A549 (cell line): Measurements from ENCODE around the gene DBNDD2. TPM values are rescaled to one million over a fixed set of nuclear protein-coding genes. Genes with fewer than 3 reads are reported as not detected.

ENCODE experiments used
- ATAC-seq, 2 experiments: fragments of 200-7000 bp in 1 of 2; fragments of >200 bp in 1 of 2; cut with Nextera tagmentation in 1 of 2; cut with Tn5 transposase in 1 of 2; 3 replicates each; pipeline versions ENCODE4 v1.8.0 to v1.9.1; 2018 to 2020; ENCODE audit warnings: mild to moderate bottlenecking in 1 of 2, moderate library complexity in 1 of 2
- CTCF ChIA-PET: fragments of 300-600 bp; sonication (Branson Sonifier 250); formaldehyde crosslinking; extraction: SDS; loops from one replicate; lab custom pipeline; 2021; ENCODE audit warnings: antibody characterized with exemption, inconsistent platforms; lab: Yijun Ruan, JAX
- POLR2A ChIA-PET: fragments of 350-600 bp; formaldehyde crosslinking; extraction: SDS; loops from one replicate; lab custom pipeline; 2021; ENCODE audit warnings: antibody characterized with exemption, inconsistent platforms; lab: Yijun Ruan, JAX
- DNase-seq, 2 experiments: peaks; one replicate each; pipeline versions ENCODE4 v3.0.0 to v3.0.0-alpha.2; 2011 to 2016; ENCODE audit warnings: low read depth in 1 of 2, low spot score in 1 of 2
- FAIRE-seq: peaks from 2 replicates; lab custom pipeline; 2011; peaks lifted over from hg19 to GRCh38; lab: Jason Lieb, UNC
- H3K27ac ChIP-seq, 2 experiments: fragments of >200 bp; sonication (Bioruptor Twin); formaldehyde crosslinking; 3 replicates each; pipeline ENCODE4 v1.5.1; 2016 to 2017
- H3K4me1 ChIP-seq: fragments of >200 bp; sonication (Bioruptor Twin); formaldehyde crosslinking; 3 replicates; pipeline ENCODE4 v1.6.1; 2016
- H3K4me2 ChIP-seq: fragments of >200 bp; sonication (Bioruptor Twin); formaldehyde crosslinking; 3 replicates; pipeline ENCODE4 v1.6.1; 2016
- H3K4me3 ChIP-seq: fragments of >200 bp; sonication (Bioruptor Twin); formaldehyde crosslinking; 3 replicates; pipeline ENCODE4 v1.5.1; 2016
- H3K9me3 ChIP-seq: fragments of >200 bp; sonication (Bioruptor Twin); formaldehyde crosslinking; 3 replicates; pipeline ENCODE4 v1.6.1; 2016
- BHLHE40 ChIP-seq: IDR thresholded peaks from 2 replicates; pipeline ENCODE4 v1.6.1; 2012; ENCODE audit warnings: low read depth, low read length, inconsistent platforms
- CBX2 ChIP-seq: fragments of 200-600 bp; sonication (generic); IDR thresholded peaks from 2 replicates; pipeline ENCODE4 v1.6.1; 2016; ENCODE audit warnings: low read depth, mild to moderate bottlenecking, borderline replicate concordance
- CBX8 ChIP-seq: fragments of 200-600 bp; sonication (generic); IDR thresholded peaks from 2 replicates; pipeline ENCODE4 v1.6.1; 2016
- CEBPB ChIP-seq, 2 experiments: fragments of >200 bp in 1 of 2; sonication (Bioruptor Twin) in 1 of 2; formaldehyde crosslinking in 1 of 2; IDR thresholded peaks; 2 replicates each; pipeline ENCODE4 v1.6.1; 2012 to 2016
- CHD4 ChIP-seq: fragments of 200-600 bp; sonication (generic); IDR thresholded peaks from 2 replicates; pipeline ENCODE4 v1.6.1; 2016; ENCODE audit warnings: antibody characterized with exemption, mild to moderate bottlenecking, borderline replicate concordance
- EHF ChIP-seq: fragments of 250-450 bp; sonication (Bioruptor Pico); IDR thresholded peaks from 2 replicates; pipeline ENCODE4 v1.5.0; 2020; ENCODE audit warnings: mild to moderate bottlenecking
- EP300 ChIP-seq, 2 experiments: fragments of >200 bp; sonication (Bioruptor Twin); formaldehyde crosslinking; IDR thresholded peaks; 2 replicates in 1 of 2; 3 replicates in 1 of 2; pipeline ENCODE4 v1.6.1; 2016 to 2017
- ESRRA ChIP-seq: fragments of 150-350 bp; IDR thresholded peaks from 2 replicates; pipeline ENCODE4 v1.6.1; 2014; ENCODE audit warnings: mild to moderate bottlenecking, low read length, borderline replicate concordance
- FOXS1 ChIP-seq: fragments of 250-450 bp; sonication (Bioruptor Pico); IDR thresholded peaks from 2 replicates; pipeline ENCODE4 v1.5.0; 2020; ENCODE audit warnings: mild to moderate bottlenecking, moderate library complexity
- HDAC2 ChIP-seq: fragments of 200-600 bp; sonication (generic); IDR thresholded peaks from 2 replicates; pipeline ENCODE4 v1.6.1; 2016
- HOXA7 ChIP-seq: fragments of 250-450 bp; sonication (Bioruptor Pico); IDR thresholded peaks from 2 replicates; pipeline ENCODE4 v1.5.0; 2020; ENCODE audit warnings: mild to moderate bottlenecking, moderate library complexity
- HOXB5 ChIP-seq: fragments of 250-450 bp; sonication (Bioruptor Pico); IDR thresholded peaks from 2 replicates; pipeline ENCODE4 v1.5.0; 2020; ENCODE audit warnings: mild to moderate bottlenecking, moderate library complexity
- JUN ChIP-seq, 2 experiments: fragments of >200 bp; sonication (Bioruptor Twin); formaldehyde crosslinking; IDR thresholded peaks; 2 replicates in 1 of 2; 3 replicates in 1 of 2; pipeline ENCODE4 v1.6.1; 2016 to 2017
- JUNB ChIP-seq: fragments of >200 bp; sonication (Bioruptor Twin); formaldehyde crosslinking; IDR thresholded peaks from 2 replicates; pipeline ENCODE4 v1.6.1; 2016
- KDM1A ChIP-seq: fragments of 200-600 bp; sonication (generic); IDR thresholded peaks from 2 replicates; pipeline ENCODE4 v1.6.1; 2016; ENCODE audit warnings: low read depth, mild to moderate bottlenecking
- MAFK ChIP-seq: fragments of 450-650 bp; IDR thresholded peaks from 2 replicates; pipeline ENCODE4 v1.6.1; 2014; ENCODE audit not compliant: partially characterized antibody
- MAZ ChIP-seq: fragments of 150-350 bp; IDR thresholded peaks from 2 replicates; pipeline ENCODE4 v1.6.1; 2014; ENCODE audit warnings: antibody characterized with exemption, low read depth, low read length, borderline replicate concordance
- NFE2L2 ChIP-seq: fragments of 150-350 bp; conservative IDR thresholded peaks from 2 replicates; pipeline ENCODE4 v1.6.1; 2014; ENCODE audit warnings: low read length
- PHF8 ChIP-seq: fragments of 200-600 bp; sonication (generic); IDR thresholded peaks from 2 replicates; pipeline ENCODE4 v1.6.1; 2016; ENCODE audit warnings: low read depth, mild to moderate bottlenecking, antibody characterized with exemption, moderate library complexity, borderline replicate concordance
- RARB ChIP-seq: fragments of 250-450 bp; sonication (Bioruptor Pico); IDR thresholded peaks from 2 replicates; pipeline ENCODE4 v1.8.0; 2021; ENCODE audit warnings: mild to moderate bottlenecking, moderate library complexity
- RFX5 ChIP-seq: fragments of 450-650 bp; IDR thresholded peaks from 2 replicates; pipeline ENCODE4 v1.7.1; 2014; ENCODE audit warnings: antibody characterized with exemption, mild to moderate bottlenecking, moderate library complexity
- SMC3 ChIP-seq: fragments of >200 bp; sonication (Bioruptor Twin); formaldehyde crosslinking; IDR thresholded peaks from 3 replicates; pipeline ENCODE4 v1.6.1; 2018; ENCODE audit warnings: inconsistent platforms
- ZC3H11A ChIP-seq: fragments of 450-650 bp; IDR thresholded peaks from 2 replicates; pipeline ENCODE4 v1.6.1; 2014; ENCODE audit warnings: antibody characterized with exemption, mild to moderate bottlenecking
- ZFP36 ChIP-seq: fragments of 450-650 bp; IDR thresholded peaks from 2 replicates; pipeline ENCODE4 v1.6.1; 2014; ENCODE audit warnings: borderline replicate concordance; ENCODE audit not compliant: partially characterized antibody
- ZNF302 ChIP-seq: fragments of 250-450 bp; sonication (Bioruptor Pico); IDR thresholded peaks from 2 replicates; pipeline ENCODE4 v1.9.0; 2021; ENCODE audit warnings: inconsistent platforms, mild to moderate bottlenecking, moderate library complexity
- ZSCAN20 ChIP-seq: fragments of 250-450 bp; sonication (Bioruptor Pico); IDR thresholded peaks from 2 replicates; pipeline ENCODE4 v1.8.0; 2022; ENCODE audit warnings: mild to moderate bottlenecking, moderate library complexity
- WGBS: methylation state at CpG from one replicate; pipeline ENCODE4 v1.1.6; 2017; ENCODE audit errors: missing lambda C conversion rate; 5-methylcytosine and 5-hydroxymethylcytosine counted together
- polyA plus RNA-seq, 4 experiments: library from polyadenylated mRNA; depleted of rRNA in 3 of 4; stranded (reverse); fragments of >200 nt; fragmentation: RNase III in 1 of 4; extraction: RNeasy Plus Mini Kit Qiagen cat#74134 plus additional on column Dnase treatment in 1 of 4; gene quantifications; 2 replicates in 3 of 4; 3 replicates in 1 of 4; pipeline ENCODE4 v1.2.3, GENCODE V29; 2011 to 2017
- TF ChIP-seq, protein P1 (sequence below): IDR thresholded peaks from 2 replicates; pipeline ENCODE4 v1.6.1; 2012
- TF ChIP-seq, protein P2 (sequence below): fragments of 150-350 bp; IDR thresholded peaks from 2 replicates; pipeline ENCODE4 v1.6.1; 2014; ENCODE audit warnings: low read depth, mild to moderate bottlenecking, low read length
- TF ChIP-seq, protein P3 (sequence below): fragments of 250-450 bp; sonication (Bioruptor Pico); IDR thresholded peaks from 2 replicates; pipeline ENCODE4 v1.5.0; 2021; ENCODE audit warnings: mild to moderate bottlenecking, moderate library complexity, borderline replicate concordance
- TF ChIP-seq, protein P4 (sequence below): fragments of >200 bp; sonication (Bioruptor Twin); formaldehyde crosslinking; IDR thresholded peaks from 3 replicates; pipeline ENCODE4 v1.6.1; 2016

DBNDD2 gene
- polyA plus RNA-seq, 2 of the 4 experiments (the other 2 are of a cell fraction): 6.5 to 20.9 TPM

DNA sequence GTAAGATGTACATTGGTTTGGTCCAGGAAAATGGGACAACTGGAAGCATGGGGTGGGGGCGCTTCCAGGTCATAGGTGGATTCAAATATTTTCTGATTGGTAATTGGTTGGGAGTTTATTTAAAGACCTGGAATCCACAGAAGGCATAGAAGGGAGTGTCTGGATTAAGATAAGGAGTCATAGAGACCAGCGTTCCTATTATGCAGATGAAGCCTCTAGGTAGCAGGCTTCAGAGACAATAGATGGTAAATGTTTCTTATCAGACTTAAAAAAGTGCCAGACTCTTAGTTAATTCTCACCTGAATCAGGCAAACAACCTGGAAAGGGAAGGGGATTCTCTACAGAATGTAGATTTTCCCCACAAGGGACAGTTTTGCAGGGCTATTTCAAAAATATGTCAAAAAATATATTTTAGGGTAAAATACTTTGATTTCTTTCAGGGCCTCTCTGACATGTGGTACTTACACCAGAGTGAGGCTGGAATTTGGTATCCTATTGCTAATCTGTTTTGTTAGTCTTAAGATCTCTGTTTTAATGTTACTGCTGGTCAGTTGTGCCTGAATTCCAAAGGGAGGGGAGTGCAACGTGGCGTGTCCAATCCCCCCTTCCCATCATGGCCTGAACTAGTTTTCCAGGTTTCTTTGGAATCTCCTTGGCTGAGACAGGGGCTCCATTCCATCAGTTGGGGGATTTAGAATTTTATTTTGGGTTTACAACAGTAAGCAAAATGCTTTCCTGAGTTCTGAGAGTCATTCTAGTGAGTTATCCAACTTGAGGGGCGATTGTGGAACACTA is 33.0 kb downstream of the DBNDD2 start:
- Histone ChIP-seq H3K4me3 (no peak overlapping the region), H3K4me2 (no peak overlapping the region), H3K9me3 (no peaks in the 10 kb centered on the region), H3K4me1 (peaks cover 3% of the 10 kb centered on the region; the same call in 1 of the 3 replicates), H3K27ac (no peak overlapping the region)
- no peak for ATAC-seq
- ChIA-PET POLR2A (no interaction called here), CTCF (interaction anchor here (1.4 to 10.4 kb wide), 3 partner anchors 69 to 330 kb away, joined by 5 to 240 read pairs (median 135); no protein-coding TSS in a partner anchor)
- WGBS: 68% methylated on average over 5 of the region's 5 CpGs
- no peak for DNase-seq
- FAIRE-seq: no peak
- TF ChIP-seq, protein P1, sequence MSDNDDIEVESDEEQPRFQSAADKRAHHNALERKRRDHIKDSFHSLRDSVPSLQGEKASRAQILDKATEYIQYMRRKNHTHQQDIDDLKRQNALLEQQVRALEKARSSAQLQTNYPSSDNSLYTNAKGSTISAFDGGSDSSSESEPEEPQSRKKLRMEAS: no peak
- TF ChIP-seq CBX8 (no peak), RFX5 (no peak), FOXS1 (CRISPR knock-in tag) (no peak), HDAC2 (no peak), MAFK (no peak), HOXB5 (CRISPR knock-in tag) (no peak), EHF (CRISPR knock-in tag) (no peak), JUN (IDR thresholded peaks at IDR 0.05) (no peak), ESRRA (no peak), MAZ (no peak), RARB (no peak), HOXA7 (CRISPR knock-in tag) (no peak), EP300 (IDR thresholded peaks at IDR 0.05) (no peak), ZNF302 (no peak), ZSCAN20 (no peak)
- TF ChIP-seq, protein P2, sequence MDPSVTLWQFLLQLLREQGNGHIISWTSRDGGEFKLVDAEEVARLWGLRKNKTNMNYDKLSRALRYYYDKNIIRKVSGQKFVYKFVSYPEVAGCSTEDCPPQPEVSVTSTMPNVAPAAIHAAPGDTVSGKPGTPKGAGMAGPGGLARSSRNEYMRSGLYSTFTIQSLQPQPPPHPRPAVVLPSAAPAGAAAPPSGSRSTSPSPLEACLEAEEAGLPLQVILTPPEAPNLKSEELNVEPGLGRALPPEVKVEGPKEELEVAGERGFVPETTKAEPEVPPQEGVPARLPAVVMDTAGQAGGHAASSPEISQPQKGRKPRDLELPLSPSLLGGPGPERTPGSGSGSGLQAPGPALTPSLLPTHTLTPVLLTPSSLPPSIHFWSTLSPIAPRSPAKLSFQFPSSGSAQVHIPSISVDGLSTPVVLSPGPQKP: no peak
- TF ChIP-seq, protein P3, sequence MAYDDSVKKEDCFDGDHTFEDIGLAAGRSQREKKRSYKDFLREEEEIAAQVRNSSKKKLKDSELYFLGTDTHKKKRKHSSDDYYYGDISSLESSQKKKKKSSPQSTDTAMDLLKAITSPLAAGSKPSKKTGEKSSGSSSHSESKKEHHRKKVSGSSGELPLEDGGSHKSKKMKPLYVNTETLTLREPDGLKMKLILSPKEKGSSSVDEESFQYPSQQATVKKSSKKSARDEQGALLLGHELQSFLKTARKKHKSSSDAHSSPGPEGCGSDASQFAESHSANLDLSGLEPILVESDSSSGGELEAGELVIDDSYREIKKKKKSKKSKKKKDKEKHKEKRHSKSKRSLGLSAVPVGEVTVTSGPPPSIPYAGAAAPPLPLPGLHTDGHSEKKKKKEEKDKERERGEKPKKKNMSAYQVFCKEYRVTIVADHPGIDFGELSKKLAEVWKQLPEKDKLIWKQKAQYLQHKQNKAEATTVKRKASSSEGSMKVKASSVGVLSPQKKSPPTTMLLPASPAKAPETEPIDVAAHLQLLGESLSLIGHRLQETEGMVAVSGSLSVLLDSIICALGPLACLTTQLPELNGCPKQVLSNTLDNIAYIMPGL (CRISPR knock-in tag): no peak
- TF ChIP-seq, all 56 proteins: peak for 0

DNA sequence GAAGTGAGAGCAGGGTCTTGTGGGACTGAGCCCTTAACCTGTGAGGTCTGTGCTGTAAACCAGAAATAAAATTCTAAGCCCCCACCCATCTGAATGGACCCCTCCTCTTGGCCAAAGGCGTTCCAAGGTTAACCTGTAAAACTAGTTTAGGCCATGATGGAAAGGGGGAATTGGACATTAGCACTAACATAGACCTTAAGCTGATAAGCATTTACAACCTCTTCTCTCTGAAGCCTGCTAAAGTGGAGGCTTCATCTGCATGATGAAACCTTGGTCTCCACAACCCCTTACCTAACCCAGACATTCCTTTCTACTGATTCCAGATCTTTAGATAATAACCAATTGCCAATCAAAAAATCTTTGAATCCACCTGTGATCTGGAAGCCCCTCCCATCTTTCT is 33.7 kb downstream of the DBNDD2 start:
- no peak for ATAC-seq

More for the DNA sequence above, 33.7 kb downstream of the DBNDD2 start:
- Histone ChIP-seq H3K9me3 (no peaks in the 10 kb centered on the region), H3K4me1 (no peaks in the 10 kb centered on the region), H3K4me3 (no peak overlapping the region), H3K4me2 (no peak overlapping the region)
- TF ChIP-seq, protein P3 (CRISPR knock-in tag): no peak
- TF ChIP-seq ZC3H11A (no peak), CEBPB (IDR thresholded peaks at IDR 0.05) (no peak), NFE2L2 (no peak), PHF8 (no peak), ZSCAN20 (no peak), MAZ (no peak), BHLHE40 (no peak), SMC3 (no peak), KDM1A (no peak), HOXA7 (CRISPR knock-in tag) (no peak), HDAC2 (no peak), CBX2 (no peak), RARB (no peak), ZFP36 (no peak), JUNB (no peak), CHD4 (no peak), ZNF302 (no peak)
- TF ChIP-seq, protein P4, sequence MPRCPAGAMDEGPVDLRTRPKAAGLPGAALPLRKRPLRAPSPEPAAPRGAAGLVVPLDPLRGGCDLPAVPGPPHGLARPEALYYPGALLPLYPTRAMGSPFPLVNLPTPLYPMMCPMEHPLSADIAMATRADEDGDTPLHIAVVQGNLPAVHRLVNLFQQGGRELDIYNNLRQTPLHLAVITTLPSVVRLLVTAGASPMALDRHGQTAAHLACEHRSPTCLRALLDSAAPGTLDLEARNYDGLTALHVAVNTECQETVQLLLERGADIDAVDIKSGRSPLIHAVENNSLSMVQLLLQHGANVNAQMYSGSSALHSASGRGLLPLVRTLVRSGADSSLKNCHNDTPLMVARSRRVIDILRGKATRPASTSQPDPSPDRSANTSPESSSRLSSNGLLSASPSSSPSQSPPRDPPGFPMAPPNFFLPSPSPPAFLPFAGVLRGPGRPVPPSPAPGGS: no peak
- TF ChIP-seq, protein P2: no peak
- TF ChIP-seq, all 56 proteins: peak for 0
- ChIA-PET CTCF (no interaction called here), POLR2A (no interaction called here)
- FAIRE-seq: no peak
- WGBS: 39% methylated on average over 1 of the region's 1 CpG
- no peak for DNase-seq
- no peak overlapping the region for H3K27ac ChIP-seq
